Osteocyte (in vitro differentiated cells): ENCODE results near the gene AANAT. TPM values are rescaled to one million over a fixed set of nuclear protein-coding genes. Genes with fewer than 3 reads are reported as not detected.

Source experiments
- DNase-seq: peaks from one replicate; pipeline ENCODE4 v3.0.0; 2021; ENCODE audit warnings: mixed read lengths; ENCODE audit not compliant: unreplicated experiment; ENCODE audit errors: extremely low spot score
- H3K27ac Mint-ChIP-seq: one replicate; pipeline ENCODE4 v1.8.0; 2021; ENCODE audit warnings: mild to moderate bottlenecking, mixed read lengths; ENCODE audit not compliant: unreplicated experiment
- H3K27me3 Mint-ChIP-seq: one replicate; pipeline ENCODE4 v1.8.0; 2021; ENCODE audit warnings: mixed read lengths; ENCODE audit not compliant: unreplicated experiment
- H3K36me3 Mint-ChIP-seq: one replicate; pipeline ENCODE4 v1.8.0; 2021; ENCODE audit warnings: mixed read lengths; ENCODE audit not compliant: unreplicated experiment
- H3K4me1 Mint-ChIP-seq: one replicate; pipeline ENCODE4 v1.8.0; 2021; ENCODE audit warnings: mixed read lengths; ENCODE audit not compliant: unreplicated experiment
- H3K4me3 Mint-ChIP-seq: one replicate; pipeline ENCODE4 v1.8.0; 2021; ENCODE audit warnings: mild to moderate bottlenecking, moderate library complexity, mixed read lengths; ENCODE audit not compliant: unreplicated experiment
- H3K9me3 Mint-ChIP-seq: one replicate; pipeline ENCODE4 v1.8.0; 2021; ENCODE audit warnings: mixed read lengths; ENCODE audit not compliant: unreplicated experiment
- CTCF ChIP-seq: fragments of 200-600 bp; sonication (generic); IDR thresholded peaks from 2 replicates; pipeline ENCODE4 v1.5.0; 2021; ENCODE audit warnings: antibody characterized with exemption, mild to moderate bottlenecking, moderate library complexity
- total RNA-seq: library from RNA; stranded (reverse); gene quantifications from 2 replicates; pipeline ENCODE4 v1.2.1, GENCODE V29; 2021

AANAT gene
- total RNA-seq, 1 donor from 2014 or later: not detected

DNA sequence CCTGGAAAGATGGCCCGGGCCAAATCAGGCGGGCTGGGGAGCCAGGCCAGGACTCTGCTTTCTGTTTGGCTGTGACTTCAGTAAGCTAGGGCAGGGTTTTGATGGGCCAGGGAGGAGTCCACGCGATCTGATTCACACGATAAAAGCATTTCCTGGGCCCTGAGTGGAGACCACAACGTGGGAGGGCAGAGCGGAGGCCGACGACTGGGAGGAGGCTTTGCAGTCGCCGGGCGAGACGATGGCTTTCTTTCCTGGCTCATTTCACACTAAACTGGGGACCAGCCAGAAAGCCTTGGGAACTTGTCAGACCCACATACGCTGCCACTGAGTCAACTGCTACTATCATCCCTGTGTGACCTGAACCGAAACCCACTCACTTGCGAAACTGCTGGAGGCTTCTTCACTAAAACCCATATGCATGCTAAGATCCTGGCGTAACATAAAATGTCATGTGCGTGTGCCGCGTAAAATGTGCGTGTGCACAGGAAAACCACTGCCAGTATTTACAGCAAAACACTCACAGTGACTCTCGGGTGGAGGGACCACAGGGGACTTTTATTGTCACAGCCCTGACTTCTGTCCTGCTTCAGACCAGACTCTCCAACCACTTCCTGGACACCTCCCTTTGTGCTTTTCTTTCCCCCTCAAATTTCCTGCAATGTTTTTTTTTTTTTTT lies 48.0 kb downstream of the AANAT start:
- no peak for TF ChIP-seq CTCF
- peaks cover 5% of the 10 kb centered on the region for H3K27me3 Mint-ChIP-seq
- no peak for DNase-seq
- no peak overlapping the region for H3K27ac Mint-ChIP-seq
- no peak overlapping the region for H3K4me3 Mint-ChIP-seq
- H3K36me3 Mint-ChIP-seq: no peaks in the 10 kb centered on the region
- no peaks in the 10 kb centered on the region for H3K9me3 Mint-ChIP-seq
- H3K4me1 Mint-ChIP-seq: peaks cover 3% of the 10 kb centered on the region

GRCh38 chr17:76517638-76518038 lies 50.2 kb downstream of the AANAT start:
- Mint-ChIP-seq H3K36me3 (no peaks in the 10 kb centered on the region), H3K9me3 (no peaks in the 10 kb centered on the region), H3K27me3 (peaks cover 4% of the 10 kb centered on the region), H3K4me1 (peaks cover 3% of the 10 kb centered on the region), H3K4me3 (no peak overlapping the region), H3K27ac (no peak overlapping the region)
- TF ChIP-seq CTCF: no peak
- DNase-seq: no peak

DNA sequence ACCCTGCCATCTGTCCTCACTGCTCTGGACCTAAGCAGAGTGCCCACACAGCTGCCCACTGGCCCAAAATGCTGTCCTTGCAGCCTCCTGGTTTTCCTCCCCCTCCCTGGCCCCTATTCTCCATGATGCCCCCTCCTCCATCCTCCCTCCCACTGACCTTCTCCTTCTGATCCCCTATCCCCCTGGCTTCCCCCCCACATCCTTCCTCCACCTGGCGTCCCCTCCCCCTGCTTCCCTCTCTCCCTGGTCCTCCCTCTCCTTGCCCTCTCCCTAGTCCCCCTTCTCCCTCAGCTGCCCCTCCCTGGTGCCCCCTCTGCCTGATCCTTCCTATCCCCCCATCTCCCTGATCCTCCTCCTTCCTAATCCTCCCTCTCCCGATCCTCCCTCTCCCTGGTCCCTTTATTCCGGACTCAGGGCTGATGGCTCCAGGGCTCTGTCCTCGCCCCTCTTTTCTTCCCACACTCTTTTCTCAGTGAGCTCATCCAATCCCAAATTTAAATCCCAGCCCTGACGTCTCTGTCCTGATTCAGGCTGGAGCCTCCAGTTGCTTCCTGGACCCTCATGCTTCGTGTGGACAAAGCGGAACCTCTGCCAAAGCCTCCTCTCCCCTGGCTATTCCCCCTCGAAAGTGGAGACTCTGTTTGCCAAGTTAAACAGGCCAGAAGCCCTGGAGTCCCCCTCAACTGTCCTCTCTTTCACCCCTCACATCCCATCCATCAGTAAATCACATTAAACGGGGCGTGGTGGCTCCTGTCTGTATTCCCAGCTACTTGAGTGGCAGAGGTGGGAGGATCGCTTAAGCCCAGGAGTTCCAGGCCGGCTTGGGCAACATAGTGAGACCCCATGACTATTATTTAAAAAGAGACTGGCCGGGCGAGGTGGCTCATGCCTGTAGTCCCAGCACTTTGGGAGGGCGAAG lies 51.9 kb downstream of the AANAT start:
- Mint-ChIP-seq H3K4me1 (peaks cover 14% of the 10 kb centered on the region), H3K9me3 (no peaks in the 10 kb centered on the region), H3K36me3 (no peaks in the 10 kb centered on the region), H3K4me3 (no peak overlapping the region), H3K27me3 (peaks cover 3% of the 10 kb centered on the region), H3K27ac (no peak overlapping the region)
- no peak for DNase-seq
- no peak for TF ChIP-seq CTCF

Other genes with a start within 250 kb of the AANAT start
- gene RNF157, start 227.1 kb upstream of the AANAT start, total RNA-seq: 0.73 and 0.99 TPM in 2 replicates
- gene UBALD2, start 202.3 kb upstream of the AANAT start, total RNA-seq: 30.1 and 32.2 TPM in 2 replicates
- 6.3 and 7.3 TPM in 2 replicates for gene QRICH2, start 159.3 kb upstream of the AANAT start, total RNA-seq
- 69.7 and 71.9 TPM in 2 replicates for gene PRPSAP1, start 113.7 kb upstream of the AANAT start, total RNA-seq
- gene SPHK1, start 83.0 kb upstream of the AANAT start, total RNA-seq: 15.2 TPM in 2 replicates
- 30.7 and 32.4 TPM in 2 replicates for gene UBE2O, start 14.5 kb upstream of the AANAT start, total RNA-seq
- gene RHBDF2, start 33.8 kb downstream of the AANAT start, total RNA-seq: 14.5 and 17.5 TPM in 2 replicates
- 8.6 and 9.1 TPM in 2 replicates for gene CYGB, start 70.1 kb downstream of the AANAT start, total RNA-seq
- gene PRCD, start 72.4 kb downstream of the AANAT start, total RNA-seq: 1.3 and 1.4 TPM in 2 replicates
- gene ST6GALNAC2, start 118.3 kb downstream of the AANAT start, total RNA-seq: 1.9 and 3.3 TPM in 2 replicates
- not detected in 2 replicates for gene ST6GALNAC1, start 176.2 kb downstream of the AANAT start, total RNA-seq
- gene MXRA7, start 243.4 kb downstream of the AANAT start, total RNA-seq: 183 and 187 TPM in 2 replicates